IMR-90 (cell line): Measurements from ENCODE around the gene RNF111. TPM values are rescaled to one million over a fixed set of nuclear protein-coding genes. Genes with fewer than 3 reads are reported as not detected.

Experiments used
- ATAC-seq: fragments of 200-7000 bp; cut with Tn5 transposase; 2 replicates; pipeline ENCODE4 v1.9.1; 2020; ENCODE audit warnings: low read depth, mild to moderate bottlenecking, moderate library complexity
- BruUV-seq: library from RNA; stranded (reverse); fragments of 400-500 nt; replicated peaks from 2 replicates; lab custom pipeline; 2021; lab: Mats Ljungman, UMichigan
- CTCF ChIA-PET: fragments of 300-600 bp; formaldehyde crosslinking; extraction: SDS; loops from one replicate; lab custom pipeline; 2021; ENCODE audit warnings: antibody characterized with exemption; lab: Yijun Ruan, JAX
- POLR2A ChIA-PET: fragments of 300-600 bp; sonication (Branson Sonifier 250); formaldehyde crosslinking; loops from one replicate; lab custom pipeline; 2022; ENCODE audit warnings: antibody characterized with exemption; ENCODE audit not compliant: unreplicated experiment; lab: Charles Lee
- DNase-seq: peaks from one replicate; pipeline ENCODE4 v3.0.0; 2013
- H2AFZ ChIP-seq: replicated peaks from 2 replicates; pipeline ENCODE3; 2013; ENCODE audit warnings: low read length, mild to moderate bottlenecking; ENCODE audit not compliant: poor library complexity
- H2AK5ac ChIP-seq: 2 replicates; pipeline ENCODE4 v1.6.1; 2013; ENCODE audit warnings: low read depth, low read length, inconsistent platforms
- H2AK9ac ChIP-seq: replicated peaks from 2 replicates; pipeline ENCODE3; 2013; ENCODE audit warnings: mild to moderate bottlenecking, low read depth, low read length, moderate library complexity; ENCODE audit not compliant: poor library complexity
- H2BK120ac ChIP-seq: 2 replicates; pipeline ENCODE4 v1.6.1; 2013; ENCODE audit warnings: low read depth, low read length, inconsistent platforms
- H2BK15ac ChIP-seq: 3 replicates; pipeline ENCODE4 v1.6.1; 2013; ENCODE audit warnings: low read depth, low read length, inconsistent platforms
- H2BK20ac ChIP-seq: 2 replicates; pipeline ENCODE4 v1.6.1; 2013; ENCODE audit warnings: low read depth, mild to moderate bottlenecking, inconsistent platforms, low read length, moderate library complexity
- H2BK5ac ChIP-seq: 2 replicates; pipeline ENCODE4 v1.6.1; 2013; ENCODE audit warnings: mild to moderate bottlenecking, low read depth, low read length, inconsistent platforms; ENCODE audit not compliant: poor library complexity, severe bottlenecking
- H3K14ac ChIP-seq: replicated peaks from 2 replicates; pipeline ENCODE4 v1.6.1; 2013; ENCODE audit warnings: low read depth, low read length, inconsistent platforms
- H3K18ac ChIP-seq: 2 replicates; pipeline ENCODE4 v1.6.1; 2013; ENCODE audit warnings: low read depth, low read length, control low read depth
- H3K23ac ChIP-seq: 2 replicates; pipeline ENCODE4 v1.6.1; 2013; ENCODE audit warnings: low read depth, low read length, inconsistent platforms
- H3K27ac ChIP-seq: 2 replicates; pipeline ENCODE4 v1.5.1; 2013; ENCODE audit warnings: mild to moderate bottlenecking, control low read depth, low read length; ENCODE audit not compliant: insufficient read depth
- H3K27me3 ChIP-seq: 2 replicates; pipeline ENCODE4 v1.6.1; 2013; ENCODE audit warnings: low read length; ENCODE audit not compliant: control insufficient read depth, insufficient read depth
- H3K36me3 ChIP-seq: 2 replicates; pipeline ENCODE4 v1.6.1; 2013; ENCODE audit warnings: low read length, mixed read lengths; ENCODE audit not compliant: control insufficient read depth, insufficient read depth
- H3K4ac ChIP-seq: 2 replicates; pipeline ENCODE4 v1.6.1; 2013; ENCODE audit warnings: low read depth, low read length, inconsistent platforms
- H3K4me1 ChIP-seq: 2 replicates; pipeline ENCODE4 v1.6.1; 2013; ENCODE audit warnings: low read length, mixed read lengths; ENCODE audit not compliant: control insufficient read depth, insufficient read depth
- H3K4me2 ChIP-seq: 2 replicates; pipeline ENCODE4 v1.6.1; 2013; ENCODE audit warnings: low read depth, mild to moderate bottlenecking, control low read depth, low read length, moderate library complexity
- H3K4me3 ChIP-seq: 2 replicates; pipeline ENCODE4 v1.5.1; 2013; ENCODE audit warnings: low read depth, mild to moderate bottlenecking, control low read depth, low read length, moderate library complexity; ENCODE audit not compliant: insufficient read depth
- H3K56ac ChIP-seq: 2 replicates; pipeline ENCODE4 v1.6.1; 2013; ENCODE audit warnings: low read length, inconsistent platforms; ENCODE audit not compliant: insufficient read depth; ENCODE audit errors: extremely low read depth
- H3K79me1 ChIP-seq, 2 experiments: 2 replicates each; pipeline ENCODE4 v1.6.1; 2013; ENCODE audit warnings: low read length in 2 of 2, inconsistent platforms in 1 of 2, low read depth in 1 of 2
- H3K9ac ChIP-seq: 2 replicates; pipeline ENCODE4 v1.6.1; 2013; ENCODE audit warnings: low read depth, low read length, control low read depth
- H3K9me1 ChIP-seq: 2 replicates; pipeline ENCODE4 v1.6.1; 2013; ENCODE audit warnings: low read length, inconsistent platforms; ENCODE audit not compliant: insufficient read depth
- H3K9me3 ChIP-seq: 2 replicates; pipeline ENCODE4 v1.6.1; 2013; ENCODE audit warnings: low read length; ENCODE audit not compliant: control insufficient read depth, insufficient read depth
- H4K20me1 ChIP-seq: 2 replicates; pipeline ENCODE4 v1.6.1; 2013; ENCODE audit warnings: low read length, inconsistent platforms; ENCODE audit not compliant: insufficient read depth
- H4K5ac ChIP-seq: 2 replicates; pipeline ENCODE4 v1.6.1; 2013; ENCODE audit warnings: mild to moderate bottlenecking, low read depth, low read length, control low read depth
- H4K8ac ChIP-seq, 2 experiments: 2 replicates each; pipeline ENCODE4 v1.6.1; 2013; ENCODE audit warnings: low read depth in 2 of 2, low read length in 2 of 2, control low read depth in 1 of 2, inconsistent platforms in 1 of 2
- H4K91ac ChIP-seq: 2 replicates; pipeline ENCODE4 v1.6.1; 2013; ENCODE audit warnings: low read depth, low read length, inconsistent platforms; ENCODE audit not compliant: insufficient read depth
- SMC3 ChIP-seq: fragments of 150-350 bp; IDR thresholded peaks from 2 replicates; pipeline ENCODE4 v1.6.1; 2016; ENCODE audit warnings: low read depth, mild to moderate bottlenecking, antibody characterized with exemption, low read length, moderate library complexity
- WGBS, 2 experiments: methylation state at CpG; one replicate each; pipeline versions ENCODE4 v1.1.5 to v1.1.7; 2013; ENCODE audit warnings: missing lambda C conversion rate in 2 of 2; ENCODE audit not compliant: insufficient read length in 1 of 2; ENCODE audit errors: extremely low coverage in 2 of 2; 5-methylcytosine and 5-hydroxymethylcytosine counted together
- dilution Hi-C: fragments of 300-500 bp; cut with HindIII; formaldehyde crosslinking; loops from one replicate; pipeline ENCODE4 v1.14.3; 2018; ENCODE audit warnings: low sequenced_read_pairs; ENCODE audit not compliant: unreplicated experiment
- in situ Hi-C: fragments of 300-500 bp; cut with MboI; formaldehyde crosslinking; loops from 3 replicates; pipeline ENCODE4 v1.14.3; 2019; ENCODE audit warnings: low sequenced_read_pairs, inconsistent platforms, mixed read lengths
- intact Hi-C: fragments of 100-400 bp; cut with micrococcal nuclease; formaldehyde crosslinking; loops from 2 replicates; pipeline ENCODE4 v1.10.0; 2022
- polyA plus RNA-seq, 3 experiments: library from polyadenylated mRNA; depleted of rRNA; stranded (reverse); fragments of >200 nt; gene quantifications; 2 replicates each; pipeline ENCODE4 v1.2.3, GENCODE V29; 2012; ENCODE audit warnings: low replicate concordance in 1 of 3
- total RNA-seq: library from RNA; depleted of rRNA; stranded (reverse); fragments of >200 nt; gene quantifications from 2 replicates; pipeline ENCODE4 v1.2.3, GENCODE V29; 2012
- TF ChIP-seq, protein P1 (sequence below): fragments of 150-350 bp; IDR thresholded peaks from 2 replicates; pipeline ENCODE4 v1.6.1; 2017; ENCODE audit warnings: mild to moderate bottlenecking, antibody characterized with exemption, low read length, low read depth

RNF111 gene
- total and polyA plus RNA-seq, 2 of the 4 experiments (the other 2 are of a cell fraction): 13.5 to 20.1 TPM

GRCh38 chr15:59017449-59017848 is 30.0 kb downstream of the RNF111 start:
- H4K5ac ChIP-seq: no peak overlapping the region
- no peak overlapping the region for H4K8ac ChIP-seq
- H3K4ac ChIP-seq: no peak overlapping the region
- H3K9me1 ChIP-seq: peaks cover 2% of the 10 kb centered on the region; the same call in 1 of the 2 replicates
- BruUV-seq: no TSS peak
- ATAC-seq: no peak
- no peak overlapping the region for H3K18ac ChIP-seq
- H3K27ac ChIP-seq: no peak overlapping the region
- H4K20me1 ChIP-seq: peaks cover 45% of the 10 kb centered on the region
- H3K27me3 ChIP-seq: no peaks in the 10 kb centered on the region
- ChIA-PET CTCF (no interaction called here), POLR2A (interaction anchor here (0.7 kb wide), 1 partner anchor 1502 kb away, joined by 9 read pairs; no protein-coding TSS in a partner anchor)
- H3K4me3 ChIP-seq: no peak overlapping the region
- in situ Hi-C loops: no loop called here
- H3K79me1 ChIP-seq: peaks cover 38 to 69% of the 10 kb centered on the region in 2 experiments
- no peak overlapping the region for H4K91ac ChIP-seq
- H2AK9ac ChIP-seq: no peak overlapping the region
- intact Hi-C loops: no loop called here
- H2AFZ ChIP-seq: no peak overlapping the region
- no peak overlapping the region for H2AK5ac ChIP-seq
- peaks cover 7% of the 10 kb centered on the region for H3K4me1 ChIP-seq
- TF ChIP-seq, protein P1, sequence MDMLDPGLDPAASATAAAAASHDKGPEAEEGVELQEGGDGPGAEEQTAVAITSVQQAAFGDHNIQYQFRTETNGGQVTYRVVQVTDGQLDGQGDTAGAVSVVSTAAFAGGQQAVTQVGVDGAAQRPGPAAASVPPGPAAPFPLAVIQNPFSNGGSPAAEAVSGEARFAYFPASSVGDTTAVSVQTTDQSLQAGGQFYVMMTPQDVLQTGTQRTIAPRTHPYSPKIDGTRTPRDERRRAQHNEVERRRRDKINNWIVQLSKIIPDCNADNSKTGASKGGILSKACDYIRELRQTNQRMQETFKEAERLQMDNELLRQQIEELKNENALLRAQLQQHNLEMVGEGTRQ: no peak
- no peak for TF ChIP-seq SMC3
- H3K23ac ChIP-seq: no peak overlapping the region
- no peak overlapping the region for H3K56ac ChIP-seq
- H3K9me3 ChIP-seq: no peaks in the 10 kb centered on the region
- H3K9ac ChIP-seq: no peak overlapping the region
- no peak overlapping the region for H2BK120ac ChIP-seq
- H3K4me2 ChIP-seq: no peak overlapping the region
- DNase-seq: no peak
- dilution Hi-C loops: no loop called here
- H3K36me3 ChIP-seq: peaks cover 9% of the 10 kb centered on the region; the same call in 1 of the 2 replicates
- H2BK15ac ChIP-seq: no peak overlapping the region
- H2BK5ac ChIP-seq: no peak overlapping the region
- no peak overlapping the region for H2BK20ac ChIP-seq
- no peak overlapping the region for H3K14ac ChIP-seq
- no CpG with 5 or more reads among the region's 2 CpGs for WGBS, 2 experiments
